C1 segment of cervical spinal cord (tissue), 14 donors: ENCODE data around the gene ZMAT5.

Experiments
- DNase-seq, 14 donors: peaks; one replicate each; lab custom pipeline; 2025; lab: John Stamatoyannopoulos, UW

ZMAT5 gene

DNA sequence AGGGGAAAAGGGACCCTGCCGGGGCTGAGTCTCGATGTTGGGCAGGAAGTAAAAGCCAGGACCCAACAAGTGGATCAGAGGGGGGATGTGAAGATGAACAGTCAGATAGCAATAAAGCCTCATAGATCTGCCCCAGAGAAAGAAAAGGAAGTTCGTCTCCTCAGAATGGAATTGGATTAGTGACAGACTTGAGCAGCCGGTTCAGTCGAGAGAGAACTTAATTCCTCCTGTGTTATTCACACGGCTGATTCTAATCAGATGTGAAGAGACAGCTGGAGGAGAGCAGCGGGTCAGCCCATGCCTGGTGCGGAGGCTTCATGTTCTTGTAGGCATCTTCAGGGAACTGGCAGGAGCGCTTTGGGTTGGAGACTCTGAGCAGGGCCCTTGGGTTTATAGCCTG, 76.3 kb downstream of the ZMAT5 start:
- no peak for DNase-seq

- DNase-seq = peak in 11 of 14 donors; percentile 18 to 77 (median 62)
Observed at GRCh38 chr22:29689880-29690213, 77.0 kb downstream of the ZMAT5 start.

DNA sequence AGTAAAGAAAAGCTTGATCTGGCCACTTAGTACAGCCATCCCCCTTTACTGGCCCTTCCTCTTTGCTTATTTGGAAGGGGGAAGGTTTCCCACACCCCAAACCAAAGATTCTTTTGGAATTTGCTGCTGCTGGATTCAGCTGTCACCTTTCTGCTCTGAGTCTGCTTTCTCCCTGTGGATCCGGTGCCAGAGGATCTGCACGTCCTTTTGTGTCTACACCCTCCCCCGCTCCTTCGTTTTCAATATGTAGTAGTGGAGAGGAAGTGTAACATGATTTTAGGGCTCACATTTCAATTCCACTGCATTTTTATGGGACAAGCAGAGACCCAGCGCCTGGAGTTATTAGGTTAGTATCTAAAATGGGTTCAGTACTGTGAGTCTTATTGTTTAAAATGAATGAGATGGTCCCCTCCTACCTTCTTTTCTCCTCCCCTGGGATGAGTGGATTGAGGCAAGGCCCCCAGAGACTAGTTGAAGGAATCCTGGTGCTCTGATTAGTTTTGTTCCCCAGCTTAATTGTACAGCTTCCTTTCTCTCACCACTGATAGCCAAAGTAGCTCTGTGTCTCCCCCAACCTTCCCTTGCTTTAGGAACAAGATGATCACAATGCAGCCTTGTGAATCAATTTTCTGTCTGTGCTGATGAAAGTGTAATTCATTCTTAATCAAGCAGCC, 77.5 kb downstream of the ZMAT5 start:
- no peak for DNase-seq

- DNase-seq = no peak
Observed at GRCh38 chr22:29684244-29684643, 82.6 kb downstream of the ZMAT5 start.

DNA sequence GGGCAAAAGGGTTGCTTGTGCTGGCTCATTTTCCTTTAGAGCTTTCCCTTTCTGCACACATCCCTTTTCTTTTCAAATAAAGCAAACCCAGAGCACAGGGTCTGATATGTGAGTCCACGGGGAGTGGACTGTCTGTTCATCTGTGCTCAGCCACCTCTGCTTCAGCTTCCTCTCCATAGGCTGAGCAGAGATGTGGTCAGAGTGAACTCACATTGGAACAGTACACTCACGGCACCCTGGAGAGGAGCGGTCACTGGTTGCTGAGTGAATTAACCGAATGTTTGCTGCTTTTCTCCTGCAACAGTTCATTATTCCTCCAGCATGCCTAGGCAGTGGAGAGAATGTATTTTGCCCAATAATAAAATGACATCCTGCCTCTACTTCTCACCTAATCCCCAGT, 83.3 kb downstream of the ZMAT5 start:
- DNase-seq = no peak
